Measurements from ENCODE around the gene ACAT2.
A peak's percentile ranks its signal among the peaks of the same experiment; 100 is the strongest.
"Not testable (repeated sequence)": the region's sequence is repeated elsewhere in the genome, so short reads cannot be mapped to it uniquely, and the experiment has no call there.

ACAT2 gene

DNA sequence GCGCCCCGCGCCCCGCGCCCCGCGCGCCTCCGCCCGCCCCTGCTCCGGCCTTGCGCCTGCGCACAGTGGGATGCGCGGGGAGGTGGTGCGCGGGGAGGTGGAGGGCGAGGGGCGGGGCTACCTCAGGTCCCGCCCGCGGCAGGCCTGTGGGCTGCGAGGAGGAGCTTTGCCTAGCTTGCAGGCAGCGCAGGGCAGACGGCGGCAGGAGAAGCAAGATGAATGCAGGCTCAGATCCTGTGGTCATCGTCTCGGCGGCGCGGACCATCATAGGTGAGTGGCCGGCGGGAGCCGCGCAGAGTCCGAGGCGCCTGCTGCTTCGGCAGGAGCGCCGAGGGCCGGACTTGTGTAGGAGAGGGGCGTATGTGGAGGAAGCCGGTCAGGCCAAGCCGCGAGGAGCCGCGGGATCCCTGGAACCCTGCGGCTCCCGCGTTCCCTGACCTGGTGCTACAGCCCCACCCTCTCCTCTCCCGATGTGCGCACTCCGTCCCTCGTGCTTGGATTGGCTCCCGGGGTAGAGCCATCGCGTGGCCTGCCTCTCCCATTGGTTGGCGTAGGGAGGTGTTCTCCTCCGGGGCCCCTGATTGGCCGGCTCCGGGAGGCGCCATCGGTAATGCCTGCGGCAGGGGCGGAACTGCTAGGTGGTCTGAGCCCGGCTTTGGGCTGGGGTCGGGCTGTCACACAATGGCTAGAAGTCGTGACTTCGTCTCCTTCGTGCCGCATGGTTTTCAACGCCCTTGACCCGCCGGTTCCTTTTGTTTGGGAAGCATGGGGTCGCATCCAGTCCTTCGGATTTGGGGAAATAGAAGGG is at the start of gene ACAT2:
Gene ACAT2 (plus strand): TSS at position 173 of the 808 bp plus-strand sequence. CDS start 43 bp downstream, at position 216.
- in situ Hi-C loops (cut with MboI; ENCODE audit: low pct_unique_long_range_greater_than_20kb, low sequenced_read_pairs, unreplicated experiment): no loop called here
- peak; percentile 98 for DNase-seq (ENCODE audit: low spot score)
- TF ChIP-seq, protein P1, sequence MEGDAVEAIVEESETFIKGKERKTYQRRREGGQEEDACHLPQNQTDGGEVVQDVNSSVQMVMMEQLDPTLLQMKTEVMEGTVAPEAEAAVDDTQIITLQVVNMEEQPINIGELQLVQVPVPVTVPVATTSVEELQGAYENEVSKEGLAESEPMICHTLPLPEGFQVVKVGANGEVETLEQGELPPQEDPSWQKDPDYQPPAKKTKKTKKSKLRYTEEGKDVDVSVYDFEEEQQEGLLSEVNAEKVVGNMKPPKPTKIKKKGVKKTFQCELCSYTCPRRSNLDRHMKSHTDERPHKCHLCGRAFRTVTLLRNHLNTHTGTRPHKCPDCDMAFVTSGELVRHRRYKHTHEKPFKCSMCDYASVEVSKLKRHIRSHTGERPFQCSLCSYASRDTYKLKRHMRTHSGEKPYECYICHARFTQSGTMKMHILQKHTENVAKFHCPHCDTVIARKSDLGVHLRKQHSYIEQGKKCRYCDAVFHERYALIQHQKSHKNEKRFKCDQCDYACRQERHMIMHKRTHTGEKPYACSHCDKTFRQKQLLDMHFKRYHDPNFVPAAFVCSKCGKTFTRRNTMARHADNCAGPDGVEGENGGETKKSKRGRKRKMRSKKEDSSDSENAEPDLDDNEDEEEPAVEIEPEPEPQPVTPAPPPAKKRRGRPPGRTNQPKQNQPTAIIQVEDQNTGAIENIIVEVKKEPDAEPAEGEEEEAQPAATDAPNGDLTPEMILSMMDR (IDR thresholded peaks at IDR 0.05; ENCODE audit: extremely low read depth, insufficient read depth, missing control alignments): no peak

DNA sequence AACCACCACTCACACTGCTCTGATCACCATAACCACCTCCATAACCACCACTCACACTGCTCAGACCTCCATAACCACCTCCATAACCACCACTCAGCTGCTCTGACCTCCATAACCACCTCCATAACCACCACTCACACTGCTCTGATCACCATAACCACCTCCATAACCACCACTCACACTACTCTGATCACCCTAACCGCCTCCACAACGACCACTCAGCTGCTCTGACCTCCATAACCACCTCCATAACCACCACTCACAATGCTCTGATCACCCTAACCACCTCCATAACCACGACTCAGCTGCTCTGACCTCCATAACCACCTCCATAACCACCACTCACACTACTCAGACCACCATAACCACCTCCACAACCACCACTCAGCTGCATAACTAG is 49.5 kb upstream of the ACAT2 start:
- in situ Hi-C loops (cut with MboI; ENCODE audit: low pct_unique_long_range_greater_than_20kb, low sequenced_read_pairs, unreplicated experiment): loop anchor here (25.0 kb wide), 1 partner anchor 225 kb away; no protein-coding TSS in a partner anchor
- not testable (repeated sequence) for DNase-seq (ENCODE audit: low spot score)

DNA sequence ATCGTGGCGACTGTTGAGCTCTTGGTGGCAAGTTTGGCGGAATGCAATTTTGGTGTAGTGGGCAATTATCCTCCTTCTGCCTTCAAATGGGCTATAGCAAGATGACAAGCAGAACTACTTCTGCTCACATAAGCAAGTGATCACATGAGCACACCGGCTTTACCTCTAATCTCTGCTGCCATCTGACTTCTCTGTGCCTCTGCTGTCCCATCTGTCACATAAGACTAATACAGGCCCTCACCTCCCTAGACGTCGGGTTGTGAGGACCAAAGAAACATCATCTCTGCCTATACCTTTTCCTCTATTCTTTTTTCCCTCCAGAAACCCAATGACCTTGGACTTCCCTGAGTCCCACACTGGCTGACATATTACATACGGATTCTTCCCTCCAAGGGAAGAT is 47.9 kb upstream of the ACAT2 start:
- TF ChIP-seq, protein P1 (IDR thresholded peaks at IDR 0.05; ENCODE audit: extremely low read depth, insufficient read depth, missing control alignments): no peak
- in situ Hi-C loops (cut with MboI; ENCODE audit: low pct_unique_long_range_greater_than_20kb, low sequenced_read_pairs, unreplicated experiment): loop anchor here (25.0 kb wide), 1 partner anchor 223 kb away; no protein-coding TSS in a partner anchor

DNA sequence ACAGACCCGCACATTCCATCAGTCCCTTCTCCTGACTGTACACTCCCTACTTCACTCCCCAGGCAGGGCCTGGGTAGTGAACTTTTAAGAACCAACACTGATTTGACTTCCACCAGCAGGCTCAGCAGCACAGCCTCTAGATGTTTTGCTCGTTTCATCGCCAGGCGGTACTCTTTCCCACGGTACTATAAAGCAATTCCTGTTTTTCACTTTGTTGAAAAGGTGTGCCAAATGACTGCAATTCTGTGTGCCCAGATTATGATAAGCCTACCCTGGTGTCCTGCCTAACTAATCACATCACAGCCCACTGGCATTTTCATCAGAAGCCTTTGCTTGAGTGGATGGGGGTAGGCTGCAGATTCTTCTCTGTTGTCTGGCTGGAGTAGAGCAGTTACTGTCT is 47.4 kb upstream of the ACAT2 start:
- in situ Hi-C loops (cut with MboI; ENCODE audit: low pct_unique_long_range_greater_than_20kb, low sequenced_read_pairs, unreplicated experiment): loop anchor here (25.0 kb wide), 1 partner anchor 223 kb away; no protein-coding TSS in a partner anchor
- DNase-seq (ENCODE audit: low spot score): no peak
- TF ChIP-seq, protein P1 (IDR thresholded peaks at IDR 0.05; ENCODE audit: extremely low read depth, insufficient read depth, missing control alignments): no peak

More for the DNA sequence above, 47.9 kb upstream of the ACAT2 start:
- no peak for DNase-seq (ENCODE audit: low spot score)

DNA sequence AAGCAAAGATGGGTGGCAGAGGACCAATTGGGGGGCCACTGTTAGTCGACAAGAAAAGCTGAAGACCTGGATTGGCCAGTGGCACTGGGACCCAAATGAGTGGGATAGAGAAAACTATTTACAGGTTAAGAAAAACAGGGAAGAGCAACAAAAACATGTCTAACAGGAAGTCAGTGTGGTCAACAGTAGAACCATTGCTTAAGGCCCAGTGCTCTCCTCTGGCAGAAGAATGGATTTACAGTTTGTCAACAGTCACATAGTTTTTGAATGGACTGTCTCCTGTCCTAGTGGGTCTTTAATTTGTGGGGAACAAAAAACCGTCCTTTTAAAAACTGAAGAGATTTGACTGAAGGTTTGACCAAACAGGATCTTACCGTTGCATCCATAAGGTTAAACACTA is 46.7 kb upstream of the ACAT2 start:
- TF ChIP-seq, protein P1 (IDR thresholded peaks at IDR 0.05; ENCODE audit: extremely low read depth, insufficient read depth, missing control alignments): no peak
- no peak for DNase-seq (ENCODE audit: low spot score)
- in situ Hi-C loops (cut with MboI; ENCODE audit: low pct_unique_long_range_greater_than_20kb, low sequenced_read_pairs, unreplicated experiment): loop anchor here (25.0 kb wide), 1 partner anchor 222 kb away; no protein-coding TSS in a partner anchor

DNA sequence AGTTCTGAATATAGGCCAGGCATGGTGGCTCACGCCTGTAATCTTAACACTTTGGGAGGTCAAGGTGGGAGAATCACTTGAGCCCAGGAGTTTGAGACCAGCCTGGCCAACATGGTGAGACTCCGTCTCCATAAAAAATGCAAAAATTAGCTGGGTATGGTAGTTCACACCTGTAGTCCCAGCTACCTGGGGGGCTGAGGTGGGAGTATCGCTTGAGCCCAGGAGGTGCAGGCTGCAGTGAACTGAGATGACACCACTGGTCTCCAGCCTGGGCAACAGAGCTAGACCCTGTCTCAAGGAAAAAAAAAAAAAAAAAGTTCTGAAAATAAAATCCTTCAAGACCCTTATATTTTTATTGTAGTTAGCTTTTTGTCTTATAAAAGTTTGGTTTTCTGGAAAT is 46.2 kb upstream of the ACAT2 start:
- in situ Hi-C loops (cut with MboI; ENCODE audit: low pct_unique_long_range_greater_than_20kb, low sequenced_read_pairs, unreplicated experiment): loop anchor here (25.0 kb wide), 1 partner anchor 222 kb away; no protein-coding TSS in a partner anchor
- DNase-seq (ENCODE audit: low spot score): no peak
- TF ChIP-seq, protein P1 (IDR thresholded peaks at IDR 0.05; ENCODE audit: extremely low read depth, insufficient read depth, missing control alignments): no peak
